T-helper 1 cell treated with Interleukin-12 subunit alpha and Interleukin-12 subunit beta and Interleukin-4 antibody, amounts not matched to agents 30 ng/mL and 1 ng/mL, for 36 hours (primary cell): ENCODE data around the gene DGLUCY. TPM values are rescaled to one million over a fixed set of nuclear protein-coding genes. Genes with fewer than 3 reads are reported as not detected.
"Not testable (repeated sequence)": the region's sequence is repeated elsewhere in the genome, so short reads cannot be mapped to it uniquely, and the experiment has no call there.

Experiments
- intact Hi-C: fragments of 100-400 bp; cut with micrococcal nuclease; formaldehyde crosslinking; loops from one replicate; pipeline ENCODE4 v1.15.1; 2024
- total RNA-seq: library from RNA; stranded (reverse); gene quantifications from 2 replicates; pipeline ENCODE4 v1.2.3, GENCODE V29; 2022

The DGLUCY gene
- total RNA-seq, 1 donor from 2014 or later = 93.0 TPM

DNA sequence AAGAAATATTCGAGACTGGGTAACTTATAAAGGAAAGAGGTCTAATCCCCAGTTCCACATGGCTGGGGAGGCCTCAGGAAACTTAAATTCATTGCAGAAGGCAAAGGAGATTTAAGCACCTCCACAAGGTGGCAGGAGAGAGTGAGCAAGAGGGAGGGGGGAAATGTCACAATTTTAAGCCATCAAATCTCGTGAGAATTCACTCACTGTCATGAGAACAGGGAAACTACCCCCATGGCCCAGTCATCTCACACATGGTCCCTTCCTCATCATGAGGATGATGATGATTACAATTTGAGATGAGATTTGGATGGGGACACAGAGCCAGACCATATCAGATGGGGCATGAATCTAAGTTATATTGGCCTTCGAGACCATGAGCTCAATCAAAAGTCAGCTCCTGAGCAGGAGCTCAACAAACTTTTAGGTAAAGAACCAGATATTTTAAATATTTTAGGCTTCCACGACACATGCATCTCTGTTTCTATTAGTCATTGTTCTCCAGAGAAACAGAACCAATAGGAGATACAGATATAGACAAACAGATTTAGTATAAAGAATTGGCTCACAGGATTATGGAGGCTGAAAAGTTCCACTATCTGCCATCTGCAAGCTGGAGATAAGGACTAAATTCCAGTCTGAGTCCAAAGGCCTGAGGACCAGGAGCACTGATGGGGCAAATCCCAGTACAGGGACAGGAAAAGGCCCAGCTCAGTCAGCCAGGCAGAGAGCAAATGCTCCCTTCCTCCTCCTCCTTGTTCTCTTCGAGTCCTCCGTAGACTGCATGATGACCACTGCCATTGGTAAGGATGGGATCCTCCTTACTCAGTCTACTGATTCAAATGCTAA lies 24.9 kb downstream of the DGLUCY start:
- intact Hi-C loops = loop anchor here (1.0 kb wide), 4 partner anchors 35 to 235 kb away; partner anchors contain the start of gene RPS6KA5

DNA sequence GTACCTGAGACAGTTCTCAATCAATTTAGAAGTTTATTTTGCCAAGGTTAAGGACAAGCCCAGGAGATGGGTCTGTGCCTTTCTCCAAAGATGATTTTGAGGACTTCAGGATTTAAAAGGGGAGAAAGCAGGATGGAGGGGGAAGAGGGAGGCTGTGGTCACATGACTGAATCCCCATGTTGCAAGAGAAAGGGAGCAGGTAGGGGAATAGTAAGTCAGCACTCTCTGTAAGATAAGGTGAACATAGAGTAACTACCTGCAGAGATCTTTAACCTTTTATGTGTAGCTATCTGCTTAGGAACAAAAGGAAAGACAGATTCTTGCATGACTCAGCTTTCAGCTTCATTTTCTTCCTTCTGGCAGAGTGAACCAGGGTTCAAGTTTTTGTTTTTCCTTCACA lies 25.9 kb downstream of the DGLUCY start:
- intact Hi-C loops = no loop called here

DNA sequence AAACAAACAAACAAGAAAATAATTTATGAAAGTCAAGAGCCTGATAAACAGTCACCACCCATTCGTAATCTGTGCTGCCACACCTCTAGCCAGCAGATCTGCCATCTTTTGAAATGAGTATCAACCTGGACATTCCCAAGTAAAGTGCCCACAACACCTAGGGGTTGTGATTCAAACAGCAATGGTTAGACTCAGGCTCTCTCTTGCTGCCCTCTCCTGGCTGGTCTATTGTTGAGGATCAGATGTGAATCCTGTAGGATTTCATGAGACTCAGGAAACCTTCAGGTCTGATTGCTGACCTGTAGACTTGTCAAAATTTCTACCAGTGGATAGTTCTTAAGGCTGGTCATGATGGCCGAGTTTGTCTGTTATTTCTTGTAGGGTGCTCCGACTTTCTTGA lies 26.8 kb downstream of the DGLUCY start:
- intact Hi-C loops = no loop called here

DNA sequence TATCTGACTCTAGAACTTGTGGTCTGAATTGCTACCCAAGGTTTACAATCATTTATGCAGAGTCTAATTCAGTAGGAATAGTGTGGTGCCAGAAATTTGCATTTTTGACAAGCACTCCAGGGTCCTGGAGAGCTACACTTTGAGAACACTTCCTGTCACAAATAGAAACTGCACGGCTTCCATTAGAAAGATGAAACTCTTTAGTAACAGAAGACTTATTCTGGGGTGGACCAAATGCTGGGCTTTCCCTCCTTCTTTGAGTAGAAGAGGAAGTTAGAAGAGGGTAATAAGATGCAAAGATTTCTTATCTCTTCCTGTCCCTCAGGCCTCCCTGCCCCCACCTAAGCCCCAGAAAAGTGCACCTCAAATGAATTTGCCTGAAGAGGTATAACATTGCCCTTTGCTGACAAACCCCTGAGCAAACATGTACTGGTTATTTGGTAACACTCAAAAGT lies 28.4 kb downstream of the DGLUCY start:
- intact Hi-C loops = loop anchor here (1.0 kb wide), 1 partner anchor 28 kb away; the partner anchor contains the start of gene DGLUCY

DNA sequence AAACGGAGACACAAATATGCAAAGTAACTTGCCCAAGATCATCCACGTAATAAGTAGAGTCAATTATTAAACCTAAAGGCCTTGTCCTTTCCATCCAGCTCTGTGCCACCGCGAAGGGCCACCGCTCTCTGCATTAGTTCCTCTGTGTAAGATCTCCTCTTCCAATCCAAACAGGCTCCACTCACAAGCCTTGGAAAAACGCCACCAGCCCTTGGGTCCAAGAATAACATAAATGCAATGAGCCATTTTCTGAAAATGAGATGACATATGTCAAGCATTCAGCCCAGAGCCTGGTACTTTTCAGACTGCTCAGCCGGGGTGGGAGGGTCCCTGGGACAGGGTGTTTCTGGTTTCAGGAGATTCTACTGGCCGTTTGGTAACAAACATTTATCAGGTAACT lies 30.0 kb downstream of the DGLUCY start:
- intact Hi-C loops = no loop called here

DNA sequence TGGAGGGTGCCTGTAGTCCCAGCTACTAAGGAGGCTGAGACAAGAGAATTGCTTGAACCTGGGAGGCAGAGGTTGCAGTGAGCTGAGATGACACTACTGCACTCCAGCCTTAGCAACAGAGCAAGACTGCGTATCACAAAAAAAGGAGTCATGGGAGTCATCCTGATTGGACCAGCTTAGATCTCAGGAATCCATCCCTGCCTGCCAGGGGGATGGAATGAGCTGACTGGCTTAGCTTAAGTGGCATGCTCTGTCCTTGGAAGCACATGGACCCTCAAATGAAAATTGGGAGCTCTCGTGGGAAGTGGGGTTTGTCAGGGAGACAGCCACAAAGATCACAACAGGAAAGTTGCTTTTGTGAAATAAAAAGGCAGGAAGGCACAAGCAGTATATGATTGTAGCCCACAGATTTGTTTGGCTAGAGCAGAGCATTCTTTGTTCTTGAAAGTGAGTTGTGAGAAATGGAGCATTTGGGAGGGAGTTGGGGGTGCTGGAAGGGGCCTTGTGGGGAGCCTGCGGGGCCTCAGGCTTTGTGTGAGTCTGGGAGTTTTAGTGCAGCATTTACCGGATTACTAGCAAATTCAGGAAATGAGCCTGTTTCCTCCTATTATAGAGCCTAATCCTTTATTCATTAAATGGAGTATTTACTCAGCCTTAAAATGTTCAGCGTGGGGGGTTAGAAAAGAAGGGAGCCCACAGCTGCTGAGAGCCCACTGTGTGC lies 30.7 kb downstream of the DGLUCY start:
- intact Hi-C loops = no loop called here

DNA sequence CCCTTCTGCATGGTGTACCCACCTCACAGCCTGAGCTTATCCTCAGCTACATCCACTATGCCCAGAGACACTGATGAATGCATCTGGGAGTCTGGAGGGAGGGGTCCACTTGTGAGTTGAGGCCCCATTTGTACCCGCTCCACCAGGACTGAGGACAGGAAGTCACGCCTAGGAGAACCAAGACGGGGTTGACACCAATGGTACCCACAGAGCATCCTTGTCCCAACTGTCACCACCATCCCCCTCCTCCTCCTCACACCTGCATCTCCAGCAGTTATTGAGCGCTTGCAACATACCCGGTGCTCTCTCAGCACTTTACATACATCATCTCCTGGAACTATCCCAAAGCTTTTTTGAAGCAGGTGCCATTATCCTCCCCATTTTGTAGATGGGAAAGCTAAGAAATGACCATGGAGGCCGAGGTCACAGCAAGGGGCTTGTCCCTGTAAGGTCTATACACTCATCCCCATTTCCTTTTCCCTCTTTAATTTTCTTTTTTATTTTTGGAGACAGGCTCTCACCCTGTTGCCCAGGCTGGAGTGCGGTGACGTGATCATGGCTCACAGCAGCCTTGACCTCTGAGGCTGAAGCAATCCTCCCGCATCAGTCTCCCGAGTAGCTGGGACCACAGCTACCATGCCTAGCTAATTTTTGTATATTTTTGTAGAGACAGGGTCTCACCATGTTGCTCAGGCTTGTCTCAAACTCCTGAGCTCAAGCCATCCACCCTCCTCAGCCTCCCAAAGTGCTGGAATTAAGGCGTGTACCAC lies 31.7 kb downstream of the DGLUCY start:
- intact Hi-C loops = no loop called here

DNA sequence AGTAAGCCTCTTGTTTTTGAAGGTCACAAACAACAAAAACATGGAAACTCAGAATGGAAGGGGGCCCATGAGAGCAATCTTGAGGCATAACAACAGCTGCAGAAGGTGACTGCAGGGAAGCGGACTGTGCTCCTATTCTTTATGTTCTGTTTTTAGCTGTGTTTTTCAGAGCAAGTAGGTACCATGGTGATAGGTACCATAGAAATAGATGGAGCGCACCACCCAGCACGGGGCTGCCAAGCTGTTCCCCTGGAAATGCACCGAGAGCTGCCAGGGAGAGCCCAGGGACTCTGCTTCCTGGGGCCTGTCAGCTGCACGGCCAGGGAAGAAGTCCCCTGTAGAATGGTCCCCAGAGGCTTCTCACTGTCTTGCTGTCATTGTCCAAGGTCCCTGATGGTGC lies 32.8 kb downstream of the DGLUCY start:
- intact Hi-C loops = no loop called here

DNA sequence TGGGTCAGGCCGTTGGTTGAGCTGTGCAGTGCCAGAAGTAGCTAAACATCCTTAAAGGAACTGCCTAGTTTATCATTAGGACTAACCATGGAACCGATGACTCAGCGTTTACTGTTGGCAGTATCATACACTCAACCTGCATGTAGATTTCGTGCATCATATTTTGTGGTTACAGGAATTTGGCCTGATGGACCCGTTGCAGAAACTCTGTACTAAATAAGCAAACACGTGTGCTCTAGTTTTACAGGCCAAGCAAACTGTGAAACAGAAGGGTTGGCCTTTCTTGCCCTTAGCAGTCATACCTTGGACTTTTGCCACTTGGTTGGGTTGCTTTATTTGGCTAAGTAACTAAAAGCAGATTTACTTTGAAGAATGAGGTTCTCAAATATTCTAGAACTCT lies 35.6 kb downstream of the DGLUCY start:
- intact Hi-C loops = no loop called here

DNA sequence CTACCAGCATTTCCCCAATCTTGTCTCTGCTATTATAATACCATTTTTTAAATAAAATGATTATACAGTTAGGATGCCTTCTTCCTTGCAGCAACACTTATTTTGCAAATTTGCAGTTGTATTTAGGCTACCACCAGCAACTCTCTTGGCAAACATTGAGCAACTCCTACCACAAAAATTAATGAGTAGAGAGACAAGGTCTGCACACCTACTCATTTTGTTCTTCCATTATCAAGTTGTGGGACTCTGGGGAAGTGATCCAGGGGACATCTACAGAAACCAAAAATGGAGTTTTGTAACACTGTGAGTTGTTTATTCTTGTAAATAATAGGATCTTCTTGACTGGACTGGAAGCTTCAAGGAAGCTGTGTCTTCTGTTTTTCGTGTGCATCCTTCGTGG lies 38.6 kb downstream of the DGLUCY start:
- intact Hi-C loops = no loop called here

DNA sequence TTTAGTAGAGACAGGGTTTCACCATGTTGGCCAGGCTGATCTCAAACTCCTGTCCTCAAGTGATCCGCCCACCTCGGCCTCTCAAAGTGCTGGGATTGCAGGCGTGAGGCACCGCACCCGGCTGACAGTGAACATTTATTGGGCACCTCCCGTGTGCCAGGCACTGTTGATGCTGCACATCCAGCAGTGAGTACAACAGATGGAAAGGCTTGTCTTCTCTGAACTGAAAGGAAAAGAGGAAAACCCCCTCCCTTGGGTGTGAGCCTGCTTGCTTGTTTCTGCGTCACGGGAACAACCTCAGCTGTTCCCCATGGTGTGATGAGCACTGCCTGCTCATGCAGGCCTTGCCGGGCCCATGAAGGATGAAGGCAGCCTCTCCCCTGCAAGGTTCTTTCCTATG lies 39.5 kb downstream of the DGLUCY start:
- intact Hi-C loops = no loop called here

DNA sequence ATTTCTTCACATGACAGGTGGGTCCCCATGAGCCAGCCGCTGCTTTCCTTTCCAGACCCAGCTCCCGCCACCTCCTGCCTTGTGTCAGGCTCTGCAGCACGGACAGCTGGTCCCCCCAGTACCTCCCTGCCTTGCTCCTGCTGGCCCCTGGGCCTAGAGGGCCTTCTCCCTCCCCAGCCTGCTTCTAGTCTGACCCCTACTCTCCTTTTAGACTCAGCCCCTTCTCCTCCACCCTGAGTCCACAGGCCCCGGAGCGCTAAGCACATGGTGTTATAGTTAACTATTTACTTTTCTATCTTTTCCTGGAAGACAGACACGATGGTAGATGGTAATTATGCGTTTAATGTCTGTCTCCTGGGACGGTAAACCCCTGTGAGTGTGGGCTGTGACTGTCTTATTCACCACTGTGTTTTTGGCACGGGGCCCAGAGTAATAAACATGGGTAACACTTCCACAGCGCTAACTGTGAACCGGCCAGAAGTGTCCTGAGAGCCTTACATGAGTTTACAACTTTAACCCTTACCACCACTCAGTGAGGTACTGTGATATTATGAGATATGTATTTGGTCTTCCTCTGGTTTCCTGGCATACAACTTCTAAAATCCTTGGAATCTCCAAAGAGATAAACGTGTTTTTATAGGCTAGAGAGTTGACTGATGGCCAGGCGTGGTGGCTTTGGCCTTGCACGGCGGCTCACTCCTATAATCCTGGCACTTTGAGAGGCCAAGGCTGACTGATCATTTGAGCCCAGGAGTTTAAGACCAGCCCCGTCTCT lies 41.2 kb downstream of the DGLUCY start:
- intact Hi-C loops = no loop called here

DNA sequence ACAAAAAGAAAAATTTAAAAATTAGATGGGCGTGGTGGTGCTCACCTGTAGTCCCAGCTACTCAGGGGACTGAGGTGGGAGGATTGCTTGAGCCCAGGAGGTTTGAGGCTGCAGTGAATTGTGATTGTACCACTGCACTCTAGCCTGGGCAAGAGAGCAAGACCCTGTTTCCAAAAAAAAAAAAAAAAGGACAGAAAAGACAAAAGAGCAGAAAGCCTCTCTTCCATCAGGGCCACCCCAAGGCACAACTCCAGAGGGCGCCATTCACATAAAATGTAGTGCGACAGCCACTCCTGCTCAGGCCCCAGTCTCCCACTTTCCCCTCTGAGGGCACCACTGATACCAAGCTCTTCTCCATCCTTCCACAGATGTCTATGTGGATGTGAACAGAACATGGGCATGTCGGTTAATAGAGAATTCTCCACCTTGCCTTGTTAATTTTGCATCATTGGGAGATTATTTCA lies 41.8 kb downstream of the DGLUCY start:
- intact Hi-C loops = no loop called here

DNA sequence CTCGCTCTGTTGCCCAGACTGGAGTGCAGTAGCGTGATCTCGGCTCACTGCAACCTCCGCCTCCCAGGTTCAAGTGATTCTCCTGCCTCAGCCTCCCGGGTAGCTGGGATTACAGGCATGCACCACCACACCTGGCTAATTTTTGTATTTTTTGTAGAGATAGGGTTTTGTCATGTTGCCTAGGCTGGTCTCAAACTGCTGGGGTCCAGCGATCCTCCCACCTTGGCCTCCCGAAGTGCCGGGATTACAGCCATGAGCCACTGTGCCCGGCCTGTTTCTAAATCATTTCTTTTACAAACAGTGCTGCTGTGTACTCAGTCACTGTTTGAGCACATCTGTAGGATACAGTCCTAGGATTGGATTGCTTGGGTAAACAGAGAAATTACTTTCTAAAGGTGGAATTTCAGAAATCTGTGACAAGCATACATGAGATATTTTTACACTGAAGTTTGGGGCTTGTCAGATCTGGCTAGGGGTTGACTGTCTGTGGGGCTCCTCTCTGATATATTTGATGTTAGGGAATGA lies 42.3 kb downstream of the DGLUCY start:
- intact Hi-C loops = not testable (repeated sequence)

DNA sequence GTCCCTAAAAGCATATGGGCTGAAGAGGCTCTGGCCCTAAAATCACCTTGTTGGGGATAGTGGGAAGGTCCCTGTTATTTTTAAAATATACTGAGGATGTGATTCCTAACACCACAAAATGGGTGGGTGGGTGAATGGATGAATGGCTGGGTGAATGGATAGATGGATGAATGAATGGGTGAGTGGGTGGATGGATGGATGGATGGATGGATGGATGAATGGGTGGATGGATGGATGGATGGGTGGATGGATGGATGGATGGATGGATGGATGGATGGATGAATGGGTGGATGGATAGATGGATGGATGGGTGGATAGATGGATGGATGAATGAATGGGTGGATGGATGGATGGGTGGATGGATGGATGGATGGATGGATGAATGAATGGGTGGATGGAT lies 43.0 kb downstream of the DGLUCY start:
- intact Hi-C loops = not testable (repeated sequence)

DNA sequence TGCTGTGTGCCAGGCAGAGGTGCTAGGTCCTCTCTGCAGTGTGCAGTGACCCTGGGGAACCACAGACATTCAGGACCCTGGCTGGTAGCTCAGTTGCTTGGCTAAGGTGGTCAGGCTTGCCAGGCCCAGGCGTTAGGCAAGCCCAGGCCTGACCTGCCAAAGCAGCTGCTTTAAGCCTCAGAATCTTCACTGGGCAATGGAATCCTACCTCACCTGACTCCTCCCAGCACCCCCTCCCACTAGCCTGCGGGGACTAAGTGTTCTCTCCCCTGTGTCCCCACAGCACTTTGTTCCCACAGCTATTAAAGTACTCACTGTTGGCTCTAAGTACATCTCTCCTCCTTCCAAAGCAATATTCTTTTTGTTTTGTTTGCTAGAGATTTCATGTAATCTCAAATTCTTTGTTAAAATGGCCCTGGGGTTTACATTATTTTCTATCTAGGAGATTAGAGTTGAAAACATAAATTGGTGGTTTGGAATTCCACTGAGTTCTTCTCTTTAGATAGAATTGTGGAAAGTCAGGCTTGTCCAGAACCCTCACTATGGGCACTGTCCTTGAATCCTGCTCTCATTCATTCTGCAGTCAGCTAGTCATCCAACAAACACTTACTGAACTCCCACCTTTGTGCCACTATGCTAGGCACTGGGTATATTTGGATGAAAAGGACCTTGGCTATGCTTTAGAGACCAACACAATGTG lies 44.4 kb downstream of the DGLUCY start:
- intact Hi-C loops = no loop called here

DNA sequence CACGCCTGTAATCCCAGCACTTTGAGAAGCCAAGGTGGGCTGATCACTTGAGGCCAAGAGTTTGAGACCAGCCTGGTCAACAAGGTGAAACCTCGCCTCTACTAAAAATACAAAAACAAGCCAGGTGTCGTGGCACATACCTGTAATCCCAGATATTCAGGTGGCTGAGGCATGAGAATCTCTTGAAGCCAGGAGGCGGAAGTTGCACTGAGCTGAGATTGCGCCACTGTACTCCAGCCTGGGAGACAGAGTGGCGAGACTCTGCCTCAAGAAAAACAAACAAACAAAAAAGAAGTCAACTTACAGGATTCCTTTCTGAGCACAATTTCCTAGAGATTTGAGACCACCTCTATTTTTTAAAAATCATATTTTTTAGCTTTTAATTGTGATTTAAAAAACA lies 45.3 kb downstream of the DGLUCY start:
- intact Hi-C loops = no loop called here

DNA sequence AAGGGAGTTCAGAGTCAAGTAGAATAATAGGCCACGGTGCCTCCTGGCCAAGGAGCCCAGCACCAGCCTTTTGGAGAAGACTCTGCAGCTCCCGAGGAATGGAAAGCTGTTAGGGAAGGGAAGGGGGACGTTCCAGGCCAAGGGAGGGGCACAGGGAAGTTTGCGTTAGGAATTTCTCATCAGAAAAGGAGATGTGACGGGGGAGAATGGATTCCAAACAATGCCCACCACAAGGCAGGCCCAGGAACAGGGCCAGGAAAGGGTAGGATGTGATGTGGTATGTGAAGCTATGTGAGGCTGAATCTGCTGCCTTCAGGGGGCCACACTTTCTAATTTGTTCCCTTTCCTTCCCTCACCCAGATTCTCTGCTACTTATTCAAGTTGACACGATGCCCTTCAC lies 46.0 kb downstream of the DGLUCY start:
- intact Hi-C loops = no loop called here

DNA sequence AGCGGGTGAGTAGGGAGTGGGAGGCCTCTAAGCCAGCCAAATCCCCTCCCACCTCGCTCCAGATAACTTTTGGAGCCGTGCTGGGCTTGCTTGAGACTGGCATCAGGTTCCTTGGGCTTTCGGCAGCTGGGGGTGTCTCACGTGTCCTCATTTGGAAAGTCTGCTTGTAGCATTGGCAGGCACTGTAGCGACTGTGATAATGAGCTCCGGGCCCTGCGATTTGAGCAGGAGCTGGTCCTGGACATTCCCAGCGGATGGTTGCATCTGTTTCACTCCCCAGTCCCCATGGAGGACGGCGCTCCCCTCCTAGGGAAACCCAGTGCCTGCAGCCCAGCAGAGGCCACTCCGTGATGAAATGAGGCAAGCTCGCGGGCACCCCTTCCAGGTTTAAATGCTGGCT lies 49.4 kb downstream of the DGLUCY start:
- intact Hi-C loops = no loop called here

DNA sequence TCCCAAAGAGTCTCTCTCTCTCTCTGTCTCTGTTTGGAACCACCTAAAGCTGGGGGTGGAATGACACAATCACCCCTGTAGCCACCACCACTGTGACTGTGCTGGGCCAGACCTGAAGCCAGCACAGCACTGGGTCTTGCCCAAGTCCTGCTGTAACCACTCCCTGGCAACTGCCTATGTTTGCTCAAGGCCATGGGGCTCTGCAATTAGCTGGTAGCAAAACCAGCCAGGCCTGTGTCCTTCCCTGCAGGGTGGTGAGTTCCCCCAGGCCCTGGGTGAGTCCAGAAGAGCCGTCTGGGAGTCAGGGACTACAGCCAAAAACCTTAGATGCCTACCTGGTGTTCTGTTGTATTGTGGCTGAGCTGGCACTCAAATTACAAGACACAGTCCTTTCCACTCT lies 50.8 kb downstream of the DGLUCY start:
- intact Hi-C loops = no loop called here
